Cardiac fibroblast (primary cell): ENCODE data around the gene THRAP3.
"Not testable (repeated sequence)": the region's sequence is repeated elsewhere in the genome, so short reads cannot be mapped to it uniquely, and the experiment has no call there.

Experiments used
- DNase-seq, 2 donors: peaks; one replicate each; pipeline versions ENCODE4 v3.0.0 to v3.0.0-alpha.2; 2010; ENCODE audit warnings: low read depth in 2 of 2
- H3K4me3 ChIP-seq, 2 donors: replicated peaks in 1 of 2; 1 replicate in 1 of 2; 2 replicates in 1 of 2; pipeline ENCODE4 v1.5.1; 2011; ENCODE audit warnings: low read depth in 2 of 2, low read length in 2 of 2, mild to moderate bottlenecking in 2 of 2, moderate library complexity in 1 of 2
- CTCF ChIP-seq: IDR thresholded peaks from one replicate; pipeline ENCODE4 v1.5.1; 2011; ENCODE audit warnings: low read depth, mild to moderate bottlenecking, low read length, inconsistent platforms

The THRAP3 gene

GRCh38 chr1:36236302-36236701 lies 12.1 kb downstream of the THRAP3 start:
- no peak for TF ChIP-seq CTCF
- H3K4me3 ChIP-seq: no peak overlapping the region
- DNase-seq: no peak

- no peak for TF ChIP-seq CTCF
- DNase-seq: peak in 1 of 2 donors; percentile 75
- no peak overlapping the region for H3K4me3 ChIP-seq
Measured at GRCh38 chr1:36238433-36238832, 14.2 kb downstream of the THRAP3 start.

GRCh38 chr1:36239941-36240637 lies 15.8 kb downstream of the THRAP3 start:
- peak; percentile 67 to 68 for DNase-seq
- no peak overlapping the region for H3K4me3 ChIP-seq
- TF ChIP-seq CTCF: no peak

- no peak overlapping the region for H3K4me3 ChIP-seq
- no peak for DNase-seq
- TF ChIP-seq CTCF: no peak
Measured at GRCh38 chr1:36247538-36247937, 23.3 kb downstream of the THRAP3 start.

GRCh38 chr1:36248250-36248894 lies 24.1 kb downstream of the THRAP3 start:
- no peak for TF ChIP-seq CTCF
- peak; percentile 91 to 98 for DNase-seq
- H3K4me3 ChIP-seq: no peak overlapping the region

GRCh38 chr1:36251794-36252481 lies 27.7 kb downstream of the THRAP3 start:
- peak in 1 of 2 donors; percentile 51 for DNase-seq
- no peak for TF ChIP-seq CTCF
- H3K4me3 ChIP-seq: no peak overlapping the region

GRCh38 chr1:36252482-36252824 lies 28.2 kb downstream of the THRAP3 start:
- H3K4me3 ChIP-seq, DNase-seq: not testable (repeated sequence)
